HepG2 (cell line): ENCODE measurements around the gene ERF. TPM values are rescaled to one million over a fixed set of nuclear protein-coding genes. Genes with fewer than 3 reads are reported as not detected.

Experiments used
- ATAC-seq: fragments of 200-7000 bp; cut with Tn5 transposase; 3 replicates; pipeline ENCODE4 v1.9.1; 2020; ENCODE audit warnings: mild to moderate bottlenecking, moderate library complexity
- BruUV-seq: library from RNA; stranded (reverse); fragments of 400-500 nt; replicated peaks from 2 replicates; lab custom pipeline; 2021; lab: Mats Ljungman, UMichigan
- CTCF ChIA-PET: fragments of 300-600 bp; formaldehyde crosslinking; extraction: SDS; loops from one replicate; lab custom pipeline; 2021; ENCODE audit warnings: low total read pairs, inconsistent platforms, low intra/inter-chr PET ratio; lab: Yijun Ruan, JAX
- POLR2A ChIA-PET: fragments of 350-600 bp; sonication (Branson Sonifier 250); formaldehyde crosslinking; loops from one replicate; lab custom pipeline; 2020; ENCODE audit warnings: antibody characterized with exemption, inconsistent platforms; lab: Yijun Ruan, JAX
- DNase-seq: peaks from one replicate; pipeline ENCODE4 v3.0.0-alpha.2; 2015; ENCODE audit warnings: low spot score
- FAIRE-seq: peaks from 3 replicates; lab custom pipeline; 2011; peaks lifted over from hg19 to GRCh38; lab: Jason Lieb, UNC
- H2AFZ ChIP-seq: one replicate; pipeline ENCODE4 v1.6.1; 2011; ENCODE audit warnings: low read length, inconsistent platforms
- H3K27ac ChIP-seq: fragments of 300-600 bp; 3 replicates; pipeline ENCODE4 v1.8.0; 2011; ENCODE audit warnings: mixed run types, mild to moderate bottlenecking, mixed read lengths, low read length, inconsistent platforms; ENCODE audit not compliant: insufficient read depth; ENCODE audit errors: extremely low read length
- H3K27me3 ChIP-seq, 2 experiments: fragments of 200-600 bp in 1 of 2; 2 replicates in 1 of 2; 3 replicates in 1 of 2; pipeline versions ENCODE4 v1.6.0 to v1.8.0; 2011; ENCODE audit warnings: low read length in 2 of 2, mild to moderate bottlenecking in 2 of 2, moderate library complexity in 2 of 2, inconsistent platforms in 1 of 2; ENCODE audit not compliant: insufficient read depth in 2 of 2, control insufficient read depth in 1 of 2
- H3K36me3 ChIP-seq, 2 experiments: fragments of 200-600 bp in 1 of 2; replicated peaks in 1 of 2; 2 replicates in 1 of 2; 3 replicates in 1 of 2; pipeline versions ENCODE4 v1.5.1 to v1.8.0; 2011; ENCODE audit warnings: low read length in 2 of 2, inconsistent platforms in 1 of 2; ENCODE audit not compliant: insufficient read depth in 2 of 2, control insufficient read depth in 1 of 2
- H3K4me1 ChIP-seq: 2 replicates; pipeline ENCODE4 v1.5.1; 2012; ENCODE audit warnings: low read length, inconsistent platforms; ENCODE audit not compliant: insufficient read depth
- H3K4me2 ChIP-seq: 2 replicates; pipeline ENCODE4 v1.6.0; 2011; ENCODE audit warnings: low read depth, low read length, inconsistent platforms
- H3K4me3 ChIP-seq, 3 experiments: fragments of 200-600 bp in 1 of 3; sonication (generic), shearing (Covaris generic) in 1 of 3; replicated peaks in 1 of 3; 2 replicates each; pipeline ENCODE4 v1.5.1; 2011 to 2016; ENCODE audit warnings: low read length in 3 of 3, inconsistent platforms in 2 of 3, low read depth in 2 of 3, mild to moderate bottlenecking in 2 of 3, control low read depth in 1 of 3, mixed read lengths in 1 of 3; ENCODE audit not compliant: insufficient read depth in 1 of 3
- H3K79me2 ChIP-seq: one replicate; pipeline ENCODE4 v1.6.1; 2011; ENCODE audit warnings: low read length, inconsistent platforms; ENCODE audit not compliant: insufficient read depth
- H3K9ac ChIP-seq: 2 replicates; pipeline ENCODE4 v1.6.0; 2011; ENCODE audit warnings: mild to moderate bottlenecking, low read depth, low read length, inconsistent platforms; ENCODE audit not compliant: insufficient read depth
- H3K9me3 ChIP-seq: 2 replicates; pipeline ENCODE4 v1.5.1; 2012; ENCODE audit warnings: mild to moderate bottlenecking, low read length
- H4K20me1 ChIP-seq: 2 replicates; pipeline ENCODE4 v1.6.0; 2011; ENCODE audit warnings: inconsistent platforms, mild to moderate bottlenecking, low read length, moderate library complexity; ENCODE audit not compliant: insufficient read depth
- HMGA1 ChIP-seq: sonication (generic); formaldehyde crosslinking; conservative IDR thresholded peaks from 2 replicates; pipeline ENCODE4 v1.4.0; 2020; ENCODE audit warnings: missing genetic modification reagents
- JARID2 ChIP-seq: sonication (generic); formaldehyde crosslinking; IDR thresholded peaks from 2 replicates; pipeline ENCODE4 v1.8.1; 2023; ENCODE audit warnings: missing genetic modification reagents, inconsistent platforms; ENCODE audit not compliant: insufficient replicate concordance
- RBFOX2 ChIP-seq: fragments of 200-400 bp; formaldehyde crosslinking; IDR thresholded peaks from 2 replicates; pipeline ENCODE4 v1.6.1; 2017; ENCODE audit warnings: low read depth, mild to moderate bottlenecking, low read length
- REXO4 ChIP-seq: sonication (generic); formaldehyde crosslinking; IDR thresholded peaks from 2 replicates; pipeline ENCODE4 v1.8.0; 2022; ENCODE audit warnings: missing genetic modification reagents, mild to moderate bottlenecking, borderline replicate concordance
- STAT5B ChIP-seq: sonication (generic); formaldehyde crosslinking; IDR thresholded peaks from 2 replicates; pipeline ENCODE4 v1.4.0; 2020; ENCODE audit warnings: missing genetic modification reagents
- TSC22D2 ChIP-seq: sonication (generic); formaldehyde crosslinking; IDR thresholded peaks from 2 replicates; pipeline ENCODE4 v1.5.1; 2020; ENCODE audit warnings: missing genetic modification reagents, mild to moderate bottlenecking, borderline replicate concordance
- ZBTB49 ChIP-seq: sonication (generic); formaldehyde crosslinking; IDR thresholded peaks from 2 replicates; pipeline ENCODE4 v1.4.0; 2020; ENCODE audit warnings: missing genetic modification reagents, borderline replicate concordance
- WGBS: methylation state at CpG from one replicate; pipeline ENCODE4 v1.1.6; 2017; ENCODE audit warnings: low lambda C conversion rate; 5-methylcytosine and 5-hydroxymethylcytosine counted together
- in situ Hi-C: cut with HindIII; loops from 2 replicates; pipeline ENCODE4 v1.10.0; 2017; ENCODE audit warnings: low pct_unique_long_range_greater_than_20kb; ENCODE audit not compliant: extremely low pct_ligation_motif_present
- intact Hi-C: fragments of 100-400 bp; cut with micrococcal nuclease; formaldehyde crosslinking; loops from one replicate; pipeline ENCODE4 v1.10.0; 2022; ENCODE audit not compliant: unreplicated experiment
- polyA plus RNA-seq, 8 experiments: library from polyadenylated mRNA; depleted of rRNA in 3 of 8; stranded (reverse) in 7 of 8; unstranded in 1 of 8; fragments of >200 nt; fragmentation: Illumina TruSeq in 4 of 8; extraction: Trizol in 4 of 8; gene quantifications; 2 replicates each; pipeline versions ENCODE4 v1.2.1 to v1.2.3, GENCODE V29; 2011 to 2016; ENCODE audit warnings: low read depth in 4 of 8, missing spikeins in 1 of 8, mixed read lengths in 1 of 8; ENCODE audit not compliant: insufficient read depth in 1 of 8
- total RNA-seq, 5 experiments: library from RNA; depleted of rRNA; stranded (reverse); fragments of >200 nt; fragmentation: Illumina TruSeq; extraction: Trizol; gene quantifications; 2 replicates each; pipeline ENCODE4 v1.2.3, GENCODE V29; 2016; ENCODE audit warnings: low read depth in 1 of 5

ERF gene
- total and polyA plus RNA-seq, 2 of the 13 experiments (the other 11 are each of a cell fraction or from before 2014, with no cell fraction given), result 67.1 to 69.9 TPM

GRCh38 chr19:42271861-42272534 lies 17.1 kb upstream of the ERF start:
- no peaks in the 10 kb centered on the region for H3K9me3 ChIP-seq
- H3K4me2 ChIP-seq, result no peak overlapping the region
- peaks cover 19% of the 10 kb centered on the region for H3K79me2 ChIP-seq
- peak overlapping the region; percentile 90; the same call in 1 of the 2 replicates for H3K9ac ChIP-seq
- H3K4me3 ChIP-seq, result no peak overlapping the region
- BruUV-seq, result no TSS peak
- peaks cover 5 to 21% of the 10 kb centered on the region in 2 experiments; a peak in 4 of 5 replicates for H3K36me3 ChIP-seq
- in situ Hi-C loops (no loop called here), intact Hi-C loops (no loop called here)
- peaks cover 29% of the 10 kb centered on the region for H3K4me1 ChIP-seq
- no peak for FAIRE-seq
- no peak for ATAC-seq
- H4K20me1 ChIP-seq, result no peaks in the 10 kb centered on the region
- no peak overlapping the region for H3K27ac ChIP-seq
- no peak for DNase-seq
- no peaks in the 10 kb centered on the region; a peak in 1 of 5 replicates for H3K27me3 ChIP-seq
- no peak overlapping the region for H2AFZ ChIP-seq
- POLR2A ChIA-PET, result interaction anchor here (3.2 kb wide), 1 partner anchor 9 kb away, joined by 44 read pairs; no protein-coding TSS in a partner anchor
- WGBS, result 98% methylated on average over 16 of the region's 35 CpGs
- CTCF ChIA-PET, result no interaction called here
- TF ChIP-seq TSC22D2 (CRISPR knock-in tag), result no peak
- no peak for TF ChIP-seq STAT5B
- TF ChIP-seq HMGA1 (CRISPR knock-in tag), result no peak
- TF ChIP-seq ZBTB49 (CRISPR knock-in tag), result no peak
- no peak for TF ChIP-seq JARID2 (CRISPR knock-in tag)
- TF ChIP-seq RBFOX2, result 0 out of 2 replicates have a peak, but pooled peaks have one; percentile 9
- no peak for TF ChIP-seq REXO4 (CRISPR knock-in tag)
